CD14-positive monocyte (primary cell): ENCODE results near the gene BUB1B. TPM values are rescaled to one million over a fixed set of nuclear protein-coding genes. Genes with fewer than 3 reads are reported as not detected.
A peak's percentile ranks its signal among the peaks of the same experiment; 100 is the strongest.

Experiments used
- DNase-seq, 3 donors: peaks; one replicate each; pipeline ENCODE4 v3.0.0-alpha.2; 2011 to 2022
- H2AFZ ChIP-seq: 2 replicates; pipeline ENCODE4 v1.6.0; 2012; ENCODE audit warnings: mild to moderate bottlenecking, low read depth, low read length, inconsistent platforms; ENCODE audit not compliant: insufficient read depth, poor library complexity, severe bottlenecking
- H3K27ac ChIP-seq, 2 donors: 1 replicate in 1 of 2; 2 replicates in 1 of 2; pipeline ENCODE4 v1.5.1; 2012 to 2013; ENCODE audit warnings: low read length in 2 of 2, control low read depth in 1 of 2, inconsistent platforms in 1 of 2, low read depth in 1 of 2, mild to moderate bottlenecking in 1 of 2
- H3K27me3 ChIP-seq, 2 donors: one replicate each; pipeline versions ENCODE4 v1.6.0 to v1.6.1; 2011 to 2013; ENCODE audit warnings: low read length in 2 of 2; ENCODE audit not compliant: control insufficient read depth in 2 of 2, insufficient read depth in 2 of 2
- H3K36me3 ChIP-seq, 2 donors: replicated peaks in 1 of 2; 1 replicate in 1 of 2; 2 replicates in 1 of 2; pipeline versions ENCODE4 v1.5.1 to v1.6.1; 2012 to 2013; ENCODE audit warnings: low read length in 2 of 2, control low read depth in 1 of 2, inconsistent platforms in 1 of 2, mild to moderate bottlenecking in 1 of 2; ENCODE audit not compliant: insufficient read depth in 2 of 2, control insufficient read depth in 1 of 2
- H3K4me1 ChIP-seq, 2 donors: 1 replicate in 1 of 2; 2 replicates in 1 of 2; pipeline versions ENCODE4 v1.5.1 to v1.6.1; 2012 to 2013; ENCODE audit warnings: low read length in 2 of 2, control low read depth in 1 of 2, inconsistent platforms in 1 of 2, mild to moderate bottlenecking in 1 of 2, moderate library complexity in 1 of 2; ENCODE audit not compliant: insufficient read depth in 2 of 2, control insufficient read depth in 1 of 2
- H3K4me2 ChIP-seq: replicated peaks from 2 replicates; pipeline ENCODE3; 2012; ENCODE audit warnings: low read length, moderate library complexity, mild to moderate bottlenecking; ENCODE audit not compliant: poor library complexity, severe bottlenecking; ENCODE audit errors: extremely low read depth
- H3K4me3 ChIP-seq, 3 experiments: fragments of 200-600 bp in 1 of 3; sonication (generic) in 1 of 3; replicated peaks in 1 of 3; 1 replicate in 2 of 3; 2 replicates in 1 of 3; pipeline ENCODE4 v1.5.1; 2011 to 2013; ENCODE audit warnings: low read length in 3 of 3, mild to moderate bottlenecking in 3 of 3, control low read depth in 2 of 3, low read depth in 2 of 3, inconsistent platforms in 1 of 3, moderate library complexity in 1 of 3
- H3K79me2 ChIP-seq: 2 replicates; pipeline ENCODE4 v1.6.0; 2012; ENCODE audit warnings: mild to moderate bottlenecking, control low read depth, inconsistent platforms, low read length, moderate library complexity; ENCODE audit not compliant: insufficient read depth
- H3K9ac ChIP-seq: 2 replicates; pipeline ENCODE4 v1.6.0; 2017; ENCODE audit warnings: low read length, mild to moderate bottlenecking; ENCODE audit not compliant: insufficient read depth, poor library complexity, severe bottlenecking
- H3K9me3 ChIP-seq, 2 donors: replicated peaks in 1 of 2; 1 replicate in 1 of 2; 2 replicates in 1 of 2; pipeline versions ENCODE4 v1.5.1 to v1.6.1; 2012 to 2013; ENCODE audit warnings: low read length in 2 of 2, control low read depth in 1 of 2; ENCODE audit not compliant: control insufficient read depth in 1 of 2, insufficient read depth in 1 of 2
- H4K20me1 ChIP-seq: 2 replicates; pipeline ENCODE4 v1.6.0; 2012; ENCODE audit warnings: mild to moderate bottlenecking, low read length, control low read depth, moderate library complexity; ENCODE audit not compliant: insufficient read depth
- H3K27ac Mint-ChIP-seq, 7 donors: one replicate each; pipeline ENCODE4 v1.8.0; 2020; ENCODE audit warnings: mild to moderate bottlenecking in 7 of 7, mixed read lengths in 7 of 7, moderate library complexity in 6 of 7, inconsistent platforms in 2 of 7
- H3K27me3 Mint-ChIP-seq, 3 donors: one replicate each; pipeline ENCODE4 v1.8.0; 2021 to 2022; ENCODE audit warnings: low read depth in 3 of 3, mild to moderate bottlenecking in 3 of 3, mixed read lengths in 3 of 3, moderate library complexity in 3 of 3, inconsistent platforms in 1 of 3
- H3K36me3 Mint-ChIP-seq, 2 donors: one replicate each; pipeline ENCODE4 v1.8.0; 2020; ENCODE audit warnings: mixed read lengths in 2 of 2, inconsistent platforms in 1 of 2, mild to moderate bottlenecking in 1 of 2
- H3K4me1 Mint-ChIP-seq: one replicate; pipeline ENCODE4 v1.8.0; 2020; ENCODE audit warnings: mild to moderate bottlenecking, mixed read lengths
- H3K4me3 Mint-ChIP-seq, 2 donors: one replicate each; pipeline ENCODE4 v1.8.0; 2020; ENCODE audit warnings: mild to moderate bottlenecking in 2 of 2, mixed read lengths in 2 of 2, moderate library complexity in 1 of 2
- H3K9me3 Mint-ChIP-seq, 7 donors: one replicate each; pipeline ENCODE4 v1.8.0; 2020 to 2022; ENCODE audit warnings: mixed read lengths in 7 of 7, mild to moderate bottlenecking in 6 of 7, moderate library complexity in 6 of 7, inconsistent platforms in 2 of 7
- WGBS: methylation state at CpG from one replicate; pipeline ENCODE4 v1.1.5; 2013; ENCODE audit warnings: missing lambda C conversion rate; ENCODE audit not compliant: insufficient coverage; 5-methylcytosine and 5-hydroxymethylcytosine counted together
- intact Hi-C, 2 donors: fragments of 100-400 bp; cut with micrococcal nuclease; formaldehyde crosslinking; loops; one replicate each; pipeline versions ENCODE4 v1.15.0 to v1.15.1; 2023
- polyA plus RNA-seq, 3 donors: library from polyadenylated mRNA; depleted of rRNA in 1 of 3; unstranded in 2 of 3; stranded (reverse) in 1 of 3; fragments of 300-500 nt in 2 of 3; fragments of >200 nt in 1 of 3; fragmentation: Illumina TruSeq in 2 of 3; gene quantifications; 1 replicate in 2 of 3; 2 replicates in 1 of 3; pipeline ENCODE4 v1.2.3, GENCODE V29; 2012 to 2021
- TF ChIP-seq, protein P1 (sequence below): fragments of 200-600 bp; IDR thresholded peaks from one replicate; pipeline ENCODE4 v1.8.0; 2022; ENCODE audit warnings: antibody characterized with exemption, mild to moderate bottlenecking

The BUB1B gene
- polyA plus RNA-seq, 3 donors: 0.01 to 0.51 TPM; not detected in 1

DNA sequence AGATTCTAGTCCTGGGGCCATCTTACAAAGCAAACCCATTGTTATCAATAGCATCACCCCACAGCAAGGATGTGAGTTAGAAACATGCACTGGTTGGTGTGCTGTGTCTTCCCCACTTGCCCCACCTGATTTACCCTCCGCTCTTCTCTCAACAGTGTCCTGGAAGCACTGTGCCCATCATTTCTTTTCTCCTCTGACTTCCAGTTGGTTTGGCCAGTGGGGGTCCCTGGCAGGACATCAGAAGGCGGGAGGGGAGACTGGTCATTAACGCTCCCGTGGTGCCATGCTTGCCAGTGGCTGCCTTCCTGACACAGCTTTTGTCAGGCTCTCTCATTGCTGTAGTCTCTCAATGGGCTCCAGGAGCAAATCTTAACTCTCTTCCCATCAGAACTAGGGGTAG is 11.5 kb upstream of the BUB1B start:
- no peak overlapping the region for H3K4me2 ChIP-seq
- no peak for DNase-seq
- peaks cover 0 to 3% (median 0%) of the 10 kb centered on the region in 3 donors for H3K27me3 Mint-ChIP-seq
- no peak overlapping the region for H3K9ac ChIP-seq
- H3K36me3 Mint-ChIP-seq: no peaks in the 10 kb centered on the region
- H3K4me3 ChIP-seq: no peak overlapping the region
- H4K20me1 ChIP-seq: no peaks in the 10 kb centered on the region
- H3K9me3 ChIP-seq: no peaks in the 10 kb centered on the region
- H3K79me2 ChIP-seq: no peaks in the 10 kb centered on the region
- no peaks in the 10 kb centered on the region for H3K27me3 ChIP-seq
- WGBS: 100% methylated on average over 4 of the region's 4 CpGs
- H3K4me3 Mint-ChIP-seq: no peak overlapping the region
- peaks cover 7 to 11% of the 10 kb centered on the region in 2 donors for H3K4me1 ChIP-seq
- peaks cover 13% of the 10 kb centered on the region for H3K4me1 Mint-ChIP-seq
- intact Hi-C loops: no loop called here
- H3K27ac Mint-ChIP-seq: no peak overlapping the region
- no peaks in the 10 kb centered on the region for H3K36me3 ChIP-seq
- peaks cover 0 to 2% (median 0%) of the 10 kb centered on the region in 7 donors for H3K9me3 Mint-ChIP-seq
- H3K27ac ChIP-seq: no peak overlapping the region
- no peak overlapping the region for H2AFZ ChIP-seq
- TF ChIP-seq, protein P1, sequence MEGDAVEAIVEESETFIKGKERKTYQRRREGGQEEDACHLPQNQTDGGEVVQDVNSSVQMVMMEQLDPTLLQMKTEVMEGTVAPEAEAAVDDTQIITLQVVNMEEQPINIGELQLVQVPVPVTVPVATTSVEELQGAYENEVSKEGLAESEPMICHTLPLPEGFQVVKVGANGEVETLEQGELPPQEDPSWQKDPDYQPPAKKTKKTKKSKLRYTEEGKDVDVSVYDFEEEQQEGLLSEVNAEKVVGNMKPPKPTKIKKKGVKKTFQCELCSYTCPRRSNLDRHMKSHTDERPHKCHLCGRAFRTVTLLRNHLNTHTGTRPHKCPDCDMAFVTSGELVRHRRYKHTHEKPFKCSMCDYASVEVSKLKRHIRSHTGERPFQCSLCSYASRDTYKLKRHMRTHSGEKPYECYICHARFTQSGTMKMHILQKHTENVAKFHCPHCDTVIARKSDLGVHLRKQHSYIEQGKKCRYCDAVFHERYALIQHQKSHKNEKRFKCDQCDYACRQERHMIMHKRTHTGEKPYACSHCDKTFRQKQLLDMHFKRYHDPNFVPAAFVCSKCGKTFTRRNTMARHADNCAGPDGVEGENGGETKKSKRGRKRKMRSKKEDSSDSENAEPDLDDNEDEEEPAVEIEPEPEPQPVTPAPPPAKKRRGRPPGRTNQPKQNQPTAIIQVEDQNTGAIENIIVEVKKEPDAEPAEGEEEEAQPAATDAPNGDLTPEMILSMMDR: no peak

DNA sequence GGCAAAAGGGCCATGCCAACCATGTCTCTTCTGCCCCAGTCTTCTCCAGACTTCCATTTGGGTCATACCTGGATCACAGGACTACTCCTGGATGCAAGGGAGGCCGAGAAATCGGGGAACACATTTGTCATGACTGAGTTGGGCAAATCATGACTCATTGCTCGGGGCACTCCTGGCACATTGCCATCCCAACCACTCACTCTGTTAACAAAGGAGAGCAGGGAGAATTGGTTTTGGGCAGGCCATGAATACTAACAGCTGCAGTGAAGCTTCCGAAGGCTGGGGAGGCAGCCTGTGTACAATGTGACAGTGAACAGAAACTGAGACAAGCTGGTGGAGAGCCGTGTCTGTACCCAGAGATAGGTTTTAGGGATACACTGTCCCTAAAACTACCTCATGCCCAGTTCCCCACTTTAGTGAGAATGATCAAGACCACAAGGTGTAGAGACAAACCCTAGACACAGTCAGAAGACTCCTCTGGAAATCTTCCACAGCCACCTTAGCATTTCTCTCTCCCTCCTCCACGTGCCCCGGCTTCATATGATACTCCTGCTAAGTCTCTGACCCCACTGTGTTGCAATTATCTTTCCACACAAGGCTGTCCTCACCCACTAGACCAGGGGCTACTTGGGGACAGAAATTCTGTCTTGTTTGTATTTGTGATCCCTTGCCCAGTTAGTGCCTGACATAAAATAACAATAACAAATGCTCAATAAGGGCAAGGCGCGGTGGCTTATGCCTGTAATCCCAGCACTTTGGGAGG is 10.5 kb upstream of the BUB1B start:
- no peak overlapping the region for H3K4me3 ChIP-seq
- H2AFZ ChIP-seq: peak overlapping the region; percentile 15
- H3K4me2 ChIP-seq: no peak overlapping the region
- peaks cover 0 to 3% (median 0%) of the 10 kb centered on the region in 3 donors for H3K27me3 Mint-ChIP-seq
- intact Hi-C loops: no loop called here
- peaks cover 0 to 2% (median 0%) of the 10 kb centered on the region in 7 donors for H3K9me3 Mint-ChIP-seq
- H3K27ac ChIP-seq: no peak overlapping the region
- TF ChIP-seq, protein P1: no peak
- H3K27ac Mint-ChIP-seq: peak overlapping the region in 3 of 7 donors; percentile 15 to 63 (median 47)
- H3K36me3 ChIP-seq: no peaks in the 10 kb centered on the region
- H3K4me3 Mint-ChIP-seq: peak overlapping the region in 1 of 2 donors; percentile 57
- no peaks in the 10 kb centered on the region for H3K36me3 Mint-ChIP-seq
- peaks cover 7 to 11% of the 10 kb centered on the region in 2 donors for H3K4me1 ChIP-seq
- no peaks in the 10 kb centered on the region for H3K9me3 ChIP-seq
- H3K9ac ChIP-seq: no peak overlapping the region
- H4K20me1 ChIP-seq: no peaks in the 10 kb centered on the region
- peak; percentile 25 to 75 (median 55) for DNase-seq
- H3K79me2 ChIP-seq: no peaks in the 10 kb centered on the region
- H3K4me1 Mint-ChIP-seq: peaks cover 13% of the 10 kb centered on the region
- WGBS: 0% methylated on average over 3 of the region's 9 CpGs
- no peaks in the 10 kb centered on the region for H3K27me3 ChIP-seq
